ENCODE data around the gene SAMD4A.

DNA sequence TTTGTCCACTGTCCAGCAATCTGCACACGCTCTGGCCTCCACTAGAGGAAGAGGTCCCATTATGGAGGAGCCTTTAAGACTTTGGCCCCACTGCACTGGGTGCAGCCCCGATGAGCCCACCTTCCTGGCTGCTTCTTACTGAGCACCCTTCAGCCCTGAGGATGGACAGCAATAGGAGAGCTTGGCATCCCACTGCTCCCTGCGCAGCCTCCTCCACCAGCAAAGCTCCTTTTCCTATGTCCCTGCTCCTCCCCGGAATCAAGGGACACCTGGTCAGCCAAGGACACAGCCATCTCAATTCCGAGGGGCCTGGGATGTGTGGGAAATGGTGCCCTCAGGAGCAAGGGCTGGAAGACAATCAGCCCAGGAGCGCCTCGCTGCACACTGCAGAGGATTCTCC, 241.0 kb downstream of the SAMD4A start:
- TF ChIP-seq CTBP1 (IDR thresholded peaks at IDR 0.05; ENCODE audit: borderline replicate concordance) (no peak), SP1 (IDR thresholded peaks at IDR 0.05) (no peak), SUZ12 (IDR thresholded peaks at IDR 0.05) (no peak), BHLHE40 (IDR thresholded peaks at IDR 0.05; ENCODE audit: borderline replicate concordance) (no peak)

Data from HEK293T (cell line).